H1 (cell line): Measurements from ENCODE around the gene PEX6.

ENCODE experiments used
- CTCF ChIP-seq, 3 experiments: IDR thresholded peaks; 1 replicate in 2 of 3; 2 replicates in 1 of 3; pipeline versions ENCODE4 v1.5.1 to v1.6.1; 2011; ENCODE audit warnings: low read length in 3 of 3, mild to moderate bottlenecking in 3 of 3, inconsistent platforms in 2 of 3, low read depth in 1 of 3, moderate library complexity in 1 of 3; ENCODE audit not compliant: insufficient read depth in 1 of 3; ENCODE audit errors: control extremely low read depth in 1 of 3
- POLR2A ChIP-seq, 2 experiments: IDR thresholded peaks; 1 replicate in 1 of 2; 2 replicates in 1 of 2; pipeline ENCODE4 v1.6.1; 2011; ENCODE audit warnings: low read depth in 2 of 2, low read length in 2 of 2, mild to moderate bottlenecking in 2 of 2; ENCODE audit errors: control extremely low read depth in 1 of 2
- USF2 ChIP-seq: IDR thresholded peaks from 2 replicates; pipeline ENCODE4 v1.6.1; 2011; ENCODE audit warnings: low read length, improper control_type of control experiment

GRCh38 chr6:43026365-43026764 is 47.4 kb upstream of the PEX6 start:
- TF ChIP-seq POLR2A (IDR thresholded peaks at IDR 0.05; ENCODE audit: control extremely low read depth in 1 of 2, low read depth in 2 of 2, low read length in 2 of 2) (no peak), CTCF (IDR thresholded peaks at IDR 0.05; ENCODE audit: control extremely low read depth in 1 of 3, insufficient read depth in 1 of 3, low read depth in 1 of 3, low read length in 3 of 3) (no peak), USF2 (no peak)
